Kidney epithelial cell (primary cell): ENCODE results near the gene WAC. TPM values are rescaled to one million over a fixed set of nuclear protein-coding genes. Genes with fewer than 3 reads are reported as not detected.
"Not testable (repeated sequence)": the region's sequence is repeated elsewhere in the genome, so short reads cannot be mapped to it uniquely, and the experiment has no call there.

Source experiments
- DNase-seq: peaks from one replicate; pipeline ENCODE4 v3.0.0-alpha.2; 2010; ENCODE audit warnings: low read depth
- H3K27me3 ChIP-seq: 2 replicates; pipeline ENCODE4 v1.6.0; 2011; ENCODE audit warnings: low read length; ENCODE audit not compliant: control insufficient read depth, insufficient read depth
- H3K36me3 ChIP-seq: 2 replicates; pipeline ENCODE4 v1.5.1; 2011; ENCODE audit warnings: low read length; ENCODE audit not compliant: control insufficient read depth, insufficient read depth
- H3K4me3 ChIP-seq: 2 replicates; pipeline ENCODE4 v1.5.1; 2011; ENCODE audit warnings: low read depth, mild to moderate bottlenecking, control low read depth, low read length
- total RNA-seq: library from RNA; depleted of rRNA; stranded (reverse); fragments of >200 nt; gene quantifications from 2 replicates; pipeline ENCODE4 v1.2.3, GENCODE V29; 2015
- TF ChIP-seq, protein P1 (sequence below): IDR thresholded peaks from 2 replicates; pipeline ENCODE4 v1.5.1; 2011; ENCODE audit warnings: mild to moderate bottlenecking, moderate library complexity, low read length, control low read depth, inconsistent platforms; ENCODE audit not compliant: insufficient read depth, poor library complexity, severe bottlenecking

The WAC gene
- total RNA-seq, 1 donor from 2014 or later = 83.3 TPM

DNA sequence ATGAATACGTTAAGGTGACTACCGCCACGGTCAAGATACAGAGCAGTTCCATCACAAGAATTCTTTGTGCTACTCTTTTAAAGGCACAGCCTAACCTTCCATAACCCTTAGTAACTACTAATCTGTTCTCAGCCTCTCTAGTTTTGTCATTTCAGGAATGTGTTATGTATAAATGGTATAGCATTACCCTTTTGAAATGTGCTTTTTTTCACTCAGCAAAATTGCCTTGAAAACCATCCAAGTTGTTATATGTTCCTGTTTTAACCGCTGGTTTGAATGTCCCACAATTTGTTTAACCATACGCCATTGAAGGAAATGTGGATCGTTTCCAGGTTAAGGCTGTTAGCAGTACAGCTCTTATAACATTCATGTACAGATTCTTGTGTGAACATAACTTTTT, 32.0 kb downstream of the WAC start:
- DNase-seq = no peak
- no peaks in the 10 kb centered on the region for H3K27me3 ChIP-seq
- H3K36me3 ChIP-seq = no peaks in the 10 kb centered on the region
- TF ChIP-seq, protein P1, sequence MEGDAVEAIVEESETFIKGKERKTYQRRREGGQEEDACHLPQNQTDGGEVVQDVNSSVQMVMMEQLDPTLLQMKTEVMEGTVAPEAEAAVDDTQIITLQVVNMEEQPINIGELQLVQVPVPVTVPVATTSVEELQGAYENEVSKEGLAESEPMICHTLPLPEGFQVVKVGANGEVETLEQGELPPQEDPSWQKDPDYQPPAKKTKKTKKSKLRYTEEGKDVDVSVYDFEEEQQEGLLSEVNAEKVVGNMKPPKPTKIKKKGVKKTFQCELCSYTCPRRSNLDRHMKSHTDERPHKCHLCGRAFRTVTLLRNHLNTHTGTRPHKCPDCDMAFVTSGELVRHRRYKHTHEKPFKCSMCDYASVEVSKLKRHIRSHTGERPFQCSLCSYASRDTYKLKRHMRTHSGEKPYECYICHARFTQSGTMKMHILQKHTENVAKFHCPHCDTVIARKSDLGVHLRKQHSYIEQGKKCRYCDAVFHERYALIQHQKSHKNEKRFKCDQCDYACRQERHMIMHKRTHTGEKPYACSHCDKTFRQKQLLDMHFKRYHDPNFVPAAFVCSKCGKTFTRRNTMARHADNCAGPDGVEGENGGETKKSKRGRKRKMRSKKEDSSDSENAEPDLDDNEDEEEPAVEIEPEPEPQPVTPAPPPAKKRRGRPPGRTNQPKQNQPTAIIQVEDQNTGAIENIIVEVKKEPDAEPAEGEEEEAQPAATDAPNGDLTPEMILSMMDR = no peak
- H3K4me3 ChIP-seq = no peak overlapping the region

DNA sequence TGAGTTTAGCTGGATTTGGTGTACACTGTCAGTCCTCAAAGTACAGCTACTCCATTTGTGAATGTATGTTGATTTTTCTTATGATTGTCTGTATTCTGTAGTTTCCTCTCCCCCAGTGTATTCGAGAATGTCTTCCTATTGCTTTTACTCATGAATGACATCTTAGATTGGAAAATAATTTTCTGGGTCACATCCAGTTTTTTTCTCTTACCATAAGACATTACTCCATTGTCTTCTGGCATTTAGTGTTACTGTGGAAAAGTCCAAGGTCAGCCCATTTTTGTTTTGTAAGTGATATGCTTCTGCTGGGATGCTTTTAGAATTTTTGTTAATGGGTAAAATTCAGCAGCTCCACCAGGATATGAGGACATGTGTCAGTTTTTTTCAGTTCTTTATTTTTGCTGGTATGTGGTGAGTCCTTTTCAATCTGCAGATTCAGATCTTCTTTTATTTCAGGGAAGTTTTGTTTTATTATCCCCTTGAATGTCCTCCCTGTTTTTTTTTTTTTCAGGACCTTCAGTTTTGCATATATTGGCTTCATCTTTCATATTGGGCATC, 33.6 kb downstream of the WAC start:
- TF ChIP-seq, protein P1 = no peak
- Histone ChIP-seq H3K4me3 (no peak overlapping the region), H3K27me3 (no peaks in the 10 kb centered on the region), H3K36me3 (no peaks in the 10 kb centered on the region)
- DNase-seq = no peak

DNA sequence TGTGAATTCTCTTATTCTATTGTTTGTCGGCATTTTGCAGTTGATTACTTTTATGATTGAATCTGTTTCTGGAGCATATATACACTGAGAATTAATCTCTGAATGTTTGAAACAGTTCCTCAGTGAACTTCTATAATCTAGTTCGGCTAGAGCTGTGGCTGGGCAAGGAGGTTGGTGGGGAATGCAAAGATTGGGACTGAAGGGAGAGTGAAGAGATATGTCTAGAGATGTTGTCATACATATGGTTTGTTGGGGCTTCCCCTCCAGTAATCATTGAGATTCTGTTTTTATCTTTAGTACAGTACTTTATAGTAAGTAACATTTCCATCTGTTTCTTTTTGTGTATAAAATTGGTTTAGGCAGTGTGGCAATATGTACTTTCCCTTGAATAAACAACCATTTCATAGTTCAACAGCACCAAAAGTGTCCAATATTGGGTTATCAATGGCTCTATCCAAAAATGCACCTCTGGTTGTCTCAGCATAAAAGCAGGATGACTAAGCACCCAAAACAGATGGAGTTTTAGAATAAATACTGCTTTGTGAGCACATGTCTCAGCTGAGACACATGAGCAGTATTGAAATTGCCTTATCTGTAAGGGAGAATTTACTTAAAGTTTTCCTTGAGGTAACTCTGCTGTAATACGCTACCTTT, 36.7 kb downstream of the WAC start:
- TF ChIP-seq, protein P1 = no peak
- H3K4me3 ChIP-seq = no peak overlapping the region
- DNase-seq = no peak
- H3K27me3 ChIP-seq = no peaks in the 10 kb centered on the region
- H3K36me3 ChIP-seq = no peaks in the 10 kb centered on the region

DNA sequence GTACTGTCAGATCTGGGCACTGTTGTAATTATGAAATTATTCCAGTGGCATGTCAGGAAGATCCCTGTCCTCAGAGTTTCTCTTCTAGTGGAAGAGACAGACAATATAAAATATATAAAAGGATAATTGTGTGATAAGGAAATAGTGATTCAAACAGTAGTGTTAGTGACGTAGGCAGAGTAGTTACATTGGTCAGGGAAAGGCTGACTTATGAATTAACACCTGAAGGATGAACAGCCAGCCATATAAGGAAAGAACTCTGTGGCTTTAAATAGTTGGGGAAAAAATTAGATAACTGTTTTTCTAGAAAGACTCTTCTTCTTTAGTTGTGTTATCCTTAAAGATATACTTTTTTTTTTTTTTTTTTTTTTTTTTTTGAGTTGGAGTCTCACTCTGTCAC, 37.7 kb downstream of the WAC start:
- TF ChIP-seq, protein P1 = no peak
- H3K36me3 ChIP-seq = no peaks in the 10 kb centered on the region

GRCh38 chr10:28571265-28571664, 38.3 kb downstream of the WAC start:
- TF ChIP-seq, protein P1 = no peak
- no peak for DNase-seq
- no peaks in the 10 kb centered on the region for H3K36me3 ChIP-seq

More for the DNA sequence above, 37.7 kb downstream of the WAC start:
- H3K4me3 ChIP-seq = no peak overlapping the region
- DNase-seq = no peak
- no peaks in the 10 kb centered on the region for H3K27me3 ChIP-seq

DNA sequence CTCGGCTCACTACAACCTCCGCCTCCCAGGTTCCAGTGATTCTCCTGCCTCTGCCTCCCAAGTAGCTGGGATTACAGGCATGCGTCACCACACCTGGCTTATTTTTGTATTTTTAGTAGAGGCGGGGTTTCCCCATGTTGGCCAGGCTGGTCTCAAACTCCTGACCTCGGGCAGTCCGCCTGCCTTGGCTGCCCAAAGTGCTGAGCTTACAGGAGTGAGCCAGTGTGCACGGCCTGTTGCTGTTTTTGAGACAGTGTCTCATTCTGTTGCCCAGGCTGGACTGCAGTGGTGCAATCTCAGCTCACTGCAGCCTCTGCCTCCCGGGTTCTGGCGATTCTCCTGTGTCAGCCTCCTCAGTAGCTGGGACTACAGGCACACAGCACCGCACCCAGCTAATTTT, 41.3 kb downstream of the WAC start:
- H3K36me3 ChIP-seq, DNase-seq, H3K27me3 ChIP-seq, H3K4me3 ChIP-seq: not testable (repeated sequence)

More at GRCh38 chr10:28571265-28571664, 38.3 kb downstream of the WAC start:
- H3K4me3 ChIP-seq = no peak overlapping the region
- no peaks in the 10 kb centered on the region for H3K27me3 ChIP-seq
